NT2/D1 (cell line): Measurements from ENCODE around the gene COL9A2.

Experiments
- SUZ12 ChIP-seq: IDR thresholded peaks from 2 replicates; pipeline ENCODE4 v1.6.1; 2011; ENCODE audit not compliant: insufficient read length, insufficient read depth; ENCODE audit errors: extremely low read depth
- YY1 ChIP-seq: IDR thresholded peaks from 2 replicates; pipeline ENCODE4 v1.6.1; 2011; ENCODE audit not compliant: insufficient read length, insufficient read depth
- ZNF274 ChIP-seq: IDR thresholded peaks from 2 replicates; pipeline ENCODE4 v1.6.1; 2011; ENCODE audit warnings: mild to moderate bottlenecking, low read depth, low read length

DNA sequence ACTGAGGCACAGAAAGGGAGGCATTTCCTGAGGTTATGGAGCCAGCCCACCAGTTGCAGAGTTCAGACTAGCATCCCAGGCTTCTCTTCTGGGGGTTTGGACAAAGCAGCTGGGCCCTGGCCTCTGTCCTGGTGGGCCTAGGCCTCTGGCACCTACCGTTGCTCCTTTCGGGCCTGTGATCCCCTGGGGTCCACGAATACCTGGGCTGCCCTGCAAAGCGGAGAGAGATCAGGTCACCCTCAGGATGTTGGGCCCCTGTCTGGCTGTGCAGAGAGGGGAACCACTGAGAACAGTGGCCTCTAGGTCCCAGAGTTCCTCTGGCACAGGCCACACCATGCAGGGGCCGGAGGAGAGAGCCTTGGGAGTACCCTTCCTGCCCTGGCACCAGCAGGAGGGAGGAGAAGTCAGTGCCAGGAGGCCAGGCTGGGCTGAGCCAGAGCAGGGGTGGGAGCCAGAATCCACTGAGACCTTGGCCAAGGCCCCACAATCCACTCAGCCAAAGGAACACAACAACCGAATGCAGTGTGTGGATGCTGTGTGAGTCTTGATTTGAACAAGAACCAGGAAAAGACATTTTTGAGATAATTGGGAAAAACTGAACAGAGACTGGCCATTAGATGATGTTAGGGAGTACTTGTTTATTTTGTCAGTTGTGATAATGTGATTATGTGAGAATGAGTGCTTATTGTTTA lies 8.9 kb downstream of the COL9A2 start:
- TF ChIP-seq ZNF274 (no peak), YY1 (no peak), SUZ12 (no peak)
